Measurements from ENCODE around the gene PSMD3.

PSMD3 gene

GRCh38 chr17:40041196-40041595, 60.6 kb downstream of the PSMD3 start:
- Histone ChIP-seq H3K9me3 (ENCODE audit: low read length) (no peaks in the 10 kb centered on the region), H2AFZ (ENCODE audit: low read depth, low read length) (no peak overlapping the region), H3K4me3 (ENCODE audit: low read length) (no peak overlapping the region), H3K4me1 (ENCODE audit: insufficient read depth, low read length) (peaks cover 11% of the 10 kb centered on the region), H3K36me3 (ENCODE audit: insufficient read depth, low read length) (peaks cover 10% of the 10 kb centered on the region), H3K27me3 (ENCODE audit: insufficient read depth, low read length) (no peaks in the 10 kb centered on the region)
